Stimulated activated CD8-positive, alpha-beta memory T cell treated with anti-CD3 and anti-CD28 coated beads, Interleukin-7, amount 100 ng/mL, for 4 hours (primary cell): Measurements from ENCODE around the gene TECPR1.

Experiments used
- DNase-seq, 2 donors: peaks; one replicate each; pipeline ENCODE4 v3.0.0-alpha.2; 2020; ENCODE audit warnings: low read depth in 2 of 2

TECPR1 gene

DNA sequence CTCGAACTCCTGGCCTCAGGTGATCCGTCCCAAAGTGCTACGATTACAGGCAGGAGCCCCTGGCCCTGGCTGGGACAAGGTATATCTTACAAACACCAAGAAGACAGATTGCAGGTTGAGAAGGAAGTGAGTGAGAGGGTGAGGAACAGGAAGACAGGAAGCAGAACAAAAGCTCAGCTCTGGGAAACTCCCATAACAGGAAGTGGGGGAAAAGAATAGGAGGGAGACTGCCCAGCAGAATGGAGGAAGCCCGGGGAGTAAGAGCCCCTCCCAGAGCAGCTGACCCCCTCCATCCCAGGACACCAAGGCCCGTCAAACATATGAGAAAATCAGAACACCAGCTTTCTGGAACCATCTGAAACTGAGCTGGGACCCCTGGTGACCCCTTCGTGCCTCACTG, 2.9 kb downstream of the TECPR1 start:
- DNase-seq, result no peak

DNA sequence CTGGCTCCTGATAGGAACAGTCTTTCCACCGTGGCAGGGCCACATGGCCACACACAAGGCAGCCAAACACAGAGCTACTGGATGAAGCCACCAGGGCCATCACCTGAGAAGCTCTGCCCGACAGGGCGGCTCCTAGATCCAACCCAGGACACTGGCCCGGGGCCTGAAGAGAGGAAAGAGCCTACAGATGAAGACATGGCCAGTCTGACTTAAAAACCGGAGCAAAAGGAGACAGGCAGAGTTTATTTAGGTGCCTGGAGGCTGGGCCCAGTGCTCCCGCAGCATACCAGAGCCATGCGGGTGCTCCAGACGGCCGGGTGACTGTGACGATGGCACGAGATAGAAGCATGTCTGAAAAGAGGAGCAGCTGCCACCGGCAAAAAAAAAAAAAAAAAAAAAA, 3.9 kb downstream of the TECPR1 start:
- DNase-seq, result no peak

DNA sequence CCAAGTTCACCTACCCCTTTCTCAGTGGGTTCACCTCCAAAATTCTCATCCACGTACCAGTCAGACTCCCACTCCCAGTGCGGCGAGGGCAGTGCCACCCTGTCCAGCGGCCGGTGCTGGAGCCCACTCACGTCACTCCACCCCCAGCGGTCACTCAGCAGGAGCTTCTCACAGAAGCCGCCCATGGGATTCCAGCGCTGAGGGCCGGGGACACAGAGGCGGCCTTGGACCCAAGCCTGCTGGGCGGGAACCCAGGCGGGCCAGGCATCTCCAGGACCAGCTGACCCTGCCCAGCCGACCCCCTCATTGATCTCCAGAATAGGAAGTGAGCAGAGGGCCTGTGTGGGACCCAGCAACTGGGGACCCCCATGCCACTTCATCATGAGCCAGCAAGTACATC, 7.2 kb downstream of the TECPR1 start:
- DNase-seq, result no peak

DNA sequence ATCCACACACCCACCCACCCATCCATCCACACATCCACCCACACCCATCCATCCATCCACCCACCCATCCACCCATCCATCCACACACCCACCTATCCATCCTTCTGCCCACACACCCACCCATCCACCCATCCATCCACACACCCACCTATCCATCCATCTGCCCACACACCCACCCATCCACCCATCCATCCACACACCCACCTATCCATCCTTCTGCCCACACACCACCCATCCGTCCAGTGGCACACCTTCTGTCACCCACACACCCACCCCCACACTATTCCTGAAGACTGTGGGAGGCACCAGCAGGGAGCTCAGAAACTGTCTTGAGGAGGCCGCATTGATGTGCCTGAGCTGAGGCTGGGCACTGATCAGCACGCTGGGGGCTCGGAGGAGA, 9.1 kb downstream of the TECPR1 start:
- DNase-seq, result no peak

DNA sequence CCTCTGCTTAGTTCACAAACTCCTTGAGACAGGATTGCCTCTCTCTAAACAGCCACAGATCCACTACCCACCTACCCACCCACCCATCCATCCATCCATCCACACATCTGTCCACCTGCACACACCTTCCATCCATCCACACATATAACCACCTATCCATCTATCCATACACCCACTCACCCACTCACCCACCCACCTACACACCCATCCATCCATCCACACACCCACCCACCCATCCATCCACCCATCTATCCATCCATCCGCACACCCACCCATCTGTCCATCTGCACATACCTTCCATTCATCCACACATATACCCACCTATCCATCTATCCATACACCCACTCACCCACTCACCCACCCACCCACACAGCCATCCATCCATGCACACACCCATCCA, 9.7 kb downstream of the TECPR1 start:
- no peak for DNase-seq

DNA sequence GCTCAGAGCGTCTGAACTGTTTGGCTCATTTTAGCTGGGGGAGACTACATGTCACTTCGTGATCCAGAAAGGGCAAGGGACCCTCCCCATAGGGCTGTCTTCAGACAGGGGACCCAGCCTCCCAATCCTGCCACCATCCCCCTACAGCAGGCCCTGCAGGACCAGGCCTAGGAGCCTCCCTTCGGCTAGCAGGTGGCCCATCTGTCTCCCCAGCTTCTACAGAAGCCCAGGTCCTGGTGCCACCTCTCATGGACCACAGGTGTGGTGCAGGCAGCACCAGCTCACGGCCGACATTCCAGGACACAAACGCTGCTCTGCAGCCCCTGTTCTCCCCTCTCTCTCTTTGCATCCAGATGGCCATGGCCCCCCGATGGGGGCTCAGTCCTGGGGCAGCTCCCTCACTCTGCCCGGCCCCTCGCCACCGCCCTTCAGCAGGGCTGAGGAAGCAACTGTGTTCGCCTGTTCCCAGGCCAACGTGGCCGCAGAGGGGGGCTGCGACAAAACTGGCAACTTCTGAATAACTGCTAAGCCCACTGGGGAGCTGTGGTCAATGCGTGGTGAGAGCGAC, 10.3 kb downstream of the TECPR1 start:
- DNase-seq, result no peak

DNA sequence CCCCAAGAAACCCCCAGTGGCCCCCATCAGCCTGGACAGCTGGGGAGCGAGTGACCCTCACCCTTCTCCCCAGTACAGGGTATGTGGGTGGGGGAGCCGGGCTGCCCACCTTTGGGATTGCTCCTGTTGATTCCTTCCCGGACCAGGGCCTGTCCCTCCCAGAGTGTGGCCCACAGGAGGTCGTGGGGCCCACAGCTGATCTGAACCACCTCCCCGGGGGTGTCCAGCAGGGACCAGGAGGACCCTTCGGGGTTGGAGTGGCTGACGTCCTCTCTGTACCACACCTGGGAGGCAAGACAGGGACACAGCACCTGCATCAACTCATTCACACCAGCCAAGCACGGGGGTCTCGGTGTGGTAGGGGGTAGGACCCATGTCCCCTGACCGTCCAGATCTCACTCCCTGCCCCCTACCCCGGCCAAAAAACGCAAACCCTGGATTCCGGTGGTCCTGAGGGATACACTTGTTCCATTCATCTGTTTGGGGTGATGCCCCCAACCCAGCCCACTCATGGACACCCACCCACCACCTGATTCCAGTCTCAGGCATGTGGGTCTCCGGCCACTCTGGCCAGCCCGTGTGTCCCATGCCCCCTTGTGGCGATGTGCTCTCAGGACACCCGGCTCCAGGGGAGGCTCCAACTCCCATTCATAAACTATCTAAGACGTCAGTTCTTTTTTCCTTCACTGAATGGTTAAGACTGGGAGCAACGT, 10.9 kb downstream of the TECPR1 start:
- DNase-seq, result no peak

DNA sequence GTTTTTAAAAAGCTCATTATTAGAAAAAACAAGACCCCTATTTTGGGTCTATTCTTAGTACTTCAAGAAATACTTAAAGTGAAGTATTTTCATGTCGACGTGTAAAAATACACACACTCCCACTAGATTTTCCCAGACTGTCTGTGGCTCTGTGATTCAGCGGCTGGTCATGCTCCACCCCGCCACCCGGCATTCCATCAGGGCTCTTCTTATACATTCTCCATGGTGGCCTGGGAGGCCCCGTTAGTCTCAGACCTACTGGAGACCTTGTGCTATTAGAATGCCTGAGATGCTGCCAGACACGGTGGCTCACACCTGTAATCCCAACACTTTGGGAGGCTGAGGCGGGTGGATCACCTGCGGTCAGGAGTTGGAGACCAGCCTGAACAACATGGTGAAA, 13.1 kb downstream of the TECPR1 start:
- DNase-seq, result no peak

DNA sequence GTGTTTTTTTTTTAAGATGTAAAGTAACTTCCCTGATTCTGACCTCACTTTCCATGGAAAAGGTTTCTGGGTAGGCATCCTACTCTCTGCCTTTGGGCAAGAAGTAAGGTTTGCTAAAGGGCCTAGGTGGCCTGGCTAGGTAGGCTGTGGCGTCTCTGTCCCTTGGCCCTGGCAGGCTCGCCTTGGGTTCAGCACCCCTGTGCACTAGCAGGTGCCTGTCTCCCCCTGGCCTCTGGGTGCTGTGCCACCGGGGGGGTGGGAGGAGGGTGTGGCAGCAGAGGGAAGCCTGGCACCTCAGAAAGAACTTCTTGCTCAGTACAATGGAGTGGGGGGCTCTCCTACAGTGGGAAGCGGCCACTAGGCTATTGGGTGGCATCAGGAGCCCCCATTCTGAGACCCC, 14.0 kb downstream of the TECPR1 start:
- DNase-seq, result no peak

DNA sequence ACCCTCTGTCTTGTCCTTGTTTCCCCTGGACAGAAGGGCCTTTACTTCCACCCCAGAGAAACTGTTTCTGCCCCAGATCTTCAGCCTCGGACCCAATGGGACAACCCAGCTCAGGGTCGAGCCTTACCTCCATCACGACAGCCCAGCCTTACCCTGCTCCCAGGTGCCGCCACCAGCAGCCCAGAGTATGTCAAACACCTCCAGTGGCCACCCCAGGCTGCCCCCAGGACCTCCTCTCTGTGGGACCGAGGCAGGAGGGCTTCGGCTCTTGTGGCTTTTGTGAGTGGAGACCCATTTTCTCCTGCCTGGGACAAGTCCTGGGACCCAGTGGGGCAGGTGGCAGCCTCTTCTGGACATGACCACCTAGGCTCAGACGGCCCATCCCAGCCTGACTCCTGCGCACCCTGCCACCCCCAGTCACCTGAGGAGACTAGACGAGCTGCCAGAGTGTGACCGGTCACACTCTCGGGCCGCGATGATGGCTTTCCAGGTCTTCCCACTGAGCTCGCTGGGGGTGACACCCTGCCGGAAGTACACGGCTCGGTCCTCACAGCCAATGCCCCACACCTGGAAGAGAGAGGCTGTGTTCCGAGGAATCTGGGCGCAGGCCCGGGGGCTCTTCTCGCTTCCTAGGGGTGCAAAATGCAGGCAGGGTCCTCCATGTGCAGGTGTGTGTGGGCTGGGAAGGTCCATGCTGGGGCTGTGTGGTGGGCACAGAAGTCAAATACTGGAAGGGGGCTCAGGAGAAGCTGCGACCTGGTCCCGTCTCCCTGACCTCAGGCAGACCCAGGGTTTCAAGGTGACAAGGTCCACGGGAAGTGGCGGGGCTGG, 15.5 kb downstream of the TECPR1 start:
- DNase-seq, result no peak

DNA sequence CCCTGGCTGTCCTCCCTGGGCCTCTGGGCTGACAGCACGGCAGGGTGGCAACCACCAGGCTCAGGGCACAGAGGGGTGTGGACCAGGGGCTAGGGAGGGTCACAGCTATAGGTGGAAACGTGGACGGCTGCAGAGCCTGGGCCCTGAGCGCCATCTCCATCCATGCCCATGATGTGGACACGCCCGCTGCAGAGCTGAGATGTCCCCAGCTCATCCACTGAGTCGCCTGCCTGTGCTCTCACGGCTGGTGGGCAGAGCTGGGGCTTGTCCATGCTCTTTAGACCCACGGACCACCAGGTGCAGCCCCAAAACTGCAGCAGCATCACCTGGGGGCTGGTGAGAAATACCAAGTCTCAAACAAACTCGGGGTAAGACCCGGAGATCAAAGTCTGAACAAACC, 16.1 kb downstream of the TECPR1 start:
- no peak for DNase-seq

DNA sequence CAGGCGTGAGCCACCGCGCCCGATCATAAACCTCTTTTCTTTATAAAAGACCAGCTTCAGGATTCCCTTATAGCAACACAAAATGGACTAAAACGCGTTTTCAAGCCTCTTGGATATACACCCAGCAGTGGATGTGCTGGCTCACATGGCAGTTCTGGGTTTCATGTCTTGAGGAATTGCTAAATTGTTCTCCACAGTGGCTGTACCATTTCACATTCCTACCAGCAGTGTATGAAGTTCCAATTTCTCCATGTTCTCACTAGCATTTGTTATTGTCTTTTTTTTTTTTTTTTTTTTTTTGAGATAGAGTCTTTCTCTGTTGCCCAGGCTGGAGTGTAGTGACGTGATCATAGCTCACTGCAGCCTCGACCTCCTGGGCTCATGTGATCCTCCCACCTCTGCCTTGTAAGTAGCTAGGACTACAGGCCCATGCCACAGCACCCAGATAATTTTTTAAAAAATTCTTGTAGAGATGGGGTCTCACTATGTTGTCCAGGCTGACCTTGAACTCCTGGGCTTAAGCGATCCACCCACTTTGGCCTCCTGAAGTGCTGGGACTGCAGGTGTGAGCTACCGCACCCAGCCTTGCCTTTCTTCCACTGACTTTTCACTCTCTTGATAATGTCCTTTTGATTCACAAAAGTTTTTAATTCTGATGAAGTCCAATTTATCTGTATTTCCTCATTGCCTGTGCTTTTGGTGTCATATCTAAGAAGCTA, 17.4 kb downstream of the TECPR1 start:
- no peak for DNase-seq

DNA sequence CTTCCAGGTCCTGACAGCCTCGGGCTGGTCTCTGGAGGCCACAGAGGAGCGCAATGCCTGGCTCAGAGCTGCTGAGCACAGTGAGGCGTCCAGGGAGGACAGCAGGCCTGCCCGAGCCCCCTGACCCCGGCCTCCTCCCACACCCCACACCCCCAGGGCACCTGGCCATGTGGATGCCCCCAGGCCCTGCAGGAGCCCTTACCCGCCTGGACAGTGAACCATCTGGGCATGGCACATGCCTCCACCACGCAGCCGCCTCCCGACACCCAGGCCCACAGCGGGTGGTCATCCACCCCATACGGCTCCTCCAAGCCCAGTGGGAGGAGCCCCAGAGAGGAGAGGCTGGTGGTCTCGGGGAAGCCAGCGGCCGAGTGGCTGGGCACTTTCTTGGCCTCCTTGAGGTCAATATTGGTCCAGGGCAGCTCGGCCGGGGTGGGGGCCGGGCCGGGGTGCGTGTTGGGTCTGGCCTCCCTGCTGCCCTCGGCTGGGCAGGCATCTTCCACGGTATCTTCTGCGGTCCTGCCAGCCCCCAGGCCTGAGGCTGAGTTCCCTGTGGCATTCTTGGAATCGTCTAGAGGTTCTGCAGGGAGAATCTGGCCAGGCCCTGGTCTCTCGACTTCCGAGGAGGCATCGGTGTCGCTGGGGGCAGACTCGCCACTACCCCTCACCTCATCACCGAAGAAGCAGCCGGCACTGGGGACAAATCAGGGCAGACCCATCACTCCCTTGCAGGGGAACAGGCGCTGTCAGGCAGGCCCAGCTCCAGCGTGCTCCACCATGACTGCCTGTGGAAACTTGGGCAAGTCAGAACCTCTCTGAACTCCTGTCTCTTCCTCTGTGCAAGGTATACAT, 18.6 kb downstream of the TECPR1 start:
- no peak for DNase-seq

DNA sequence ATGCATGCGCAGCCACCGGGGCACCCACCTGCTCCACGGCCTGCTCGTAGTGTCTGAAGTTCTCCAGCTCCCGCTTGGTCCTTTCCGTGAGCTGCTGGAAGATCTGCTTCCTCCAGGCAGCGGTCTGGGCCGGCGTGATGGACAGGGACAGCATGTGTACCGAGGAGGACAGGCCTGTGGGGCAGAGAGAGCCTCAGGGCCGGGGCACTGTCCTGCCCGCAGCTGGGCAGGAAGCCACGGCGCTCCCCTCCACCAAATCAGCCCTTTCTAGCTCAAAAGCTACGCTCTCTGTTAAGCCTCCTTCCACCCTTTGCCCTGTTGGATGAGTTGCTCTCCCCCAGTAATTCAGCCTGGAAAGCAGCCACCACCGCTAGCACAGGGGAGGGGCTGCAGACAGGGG, 19.2 kb downstream of the TECPR1 start:
- no peak for DNase-seq

DNA sequence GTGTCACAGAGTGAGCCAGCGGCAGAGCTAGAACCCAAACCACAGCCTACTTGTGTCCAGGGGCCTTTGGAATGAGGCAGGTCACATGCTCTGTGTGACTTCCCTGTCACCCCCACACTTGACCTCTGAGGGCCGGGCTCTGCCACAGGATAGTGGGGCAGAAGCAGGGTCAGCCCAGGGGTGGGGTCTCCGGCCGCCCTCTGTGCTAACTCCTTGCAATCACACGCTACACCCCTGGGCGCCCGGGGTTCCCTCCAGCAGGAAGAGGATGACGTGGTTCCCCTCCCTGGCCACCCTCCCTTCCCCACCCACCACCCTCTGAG, 19.8 kb downstream of the TECPR1 start:
- no peak for DNase-seq

DNA sequence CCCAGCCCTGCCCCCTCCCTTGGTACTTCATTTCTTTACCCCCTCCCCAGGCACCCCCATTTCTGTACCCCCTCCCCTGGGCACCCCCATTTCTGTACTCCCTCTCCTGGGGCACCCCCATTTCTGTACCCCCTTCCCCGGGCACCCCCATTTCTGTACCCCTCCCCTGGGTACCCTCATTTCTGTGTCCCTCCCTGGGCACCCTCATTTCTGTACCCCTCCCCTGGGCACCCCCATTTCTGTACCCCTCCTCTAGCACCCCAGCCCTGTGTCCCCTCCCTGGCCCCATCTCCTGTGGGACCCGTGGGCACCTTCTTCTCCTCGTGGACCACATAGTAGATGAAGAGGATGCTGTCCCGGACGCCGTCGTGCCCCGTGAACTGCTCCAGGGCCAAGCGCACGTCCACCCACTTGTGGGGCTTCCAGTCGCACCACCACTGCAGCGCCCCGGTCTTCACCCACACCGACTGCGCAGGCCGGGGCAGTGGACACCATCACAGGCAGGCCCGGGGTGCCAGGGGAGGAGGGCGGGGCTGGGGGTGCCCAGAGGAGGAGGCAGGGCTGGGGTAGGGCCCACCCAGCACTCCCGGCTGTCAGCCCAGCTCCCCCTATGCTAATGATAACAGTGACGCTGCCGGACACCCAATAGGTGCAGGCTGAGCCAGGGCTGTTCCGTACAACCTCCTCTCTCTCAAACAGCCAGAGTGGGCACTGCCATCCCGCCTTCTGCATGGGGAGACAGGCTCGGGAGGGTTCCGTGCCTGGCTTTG, 20.4 kb downstream of the TECPR1 start:
- no peak for DNase-seq

DNA sequence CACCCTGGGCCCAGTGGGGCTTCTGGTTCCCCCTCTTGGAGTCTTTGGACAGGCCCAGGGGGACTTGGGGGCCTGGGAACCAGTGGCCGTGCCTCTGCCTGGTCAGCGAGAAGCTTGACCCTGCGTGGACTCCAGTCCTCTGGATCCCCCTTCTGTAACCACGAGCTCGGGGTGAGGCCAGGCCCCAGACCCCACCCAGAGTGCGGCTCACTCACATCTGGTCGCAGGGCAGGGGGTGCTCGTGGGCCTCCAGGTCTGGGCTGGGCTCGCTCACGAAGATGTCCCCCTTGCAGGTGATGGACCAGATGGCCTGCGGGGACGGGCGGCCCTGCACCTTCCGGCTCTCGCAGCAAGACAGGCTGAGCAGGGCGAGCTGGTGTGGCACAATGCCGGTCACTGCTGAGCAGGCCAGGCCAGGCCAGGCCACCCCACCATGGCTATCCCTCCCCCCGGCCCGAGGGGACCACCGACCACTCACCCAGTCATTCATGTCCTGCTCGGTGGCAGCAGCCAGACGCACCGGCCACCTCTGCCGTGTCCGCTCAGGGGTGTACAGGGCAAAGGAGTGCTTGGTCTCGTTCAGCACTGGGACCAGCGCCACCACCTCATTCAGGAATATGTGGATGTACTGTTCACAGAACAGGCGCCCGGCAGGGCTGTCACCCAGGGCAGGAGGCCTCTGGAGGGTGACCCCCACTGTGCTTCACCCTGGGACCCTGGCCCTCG, 21.1 kb downstream of the TECPR1 start:
- DNase-seq, result no peak

DNA sequence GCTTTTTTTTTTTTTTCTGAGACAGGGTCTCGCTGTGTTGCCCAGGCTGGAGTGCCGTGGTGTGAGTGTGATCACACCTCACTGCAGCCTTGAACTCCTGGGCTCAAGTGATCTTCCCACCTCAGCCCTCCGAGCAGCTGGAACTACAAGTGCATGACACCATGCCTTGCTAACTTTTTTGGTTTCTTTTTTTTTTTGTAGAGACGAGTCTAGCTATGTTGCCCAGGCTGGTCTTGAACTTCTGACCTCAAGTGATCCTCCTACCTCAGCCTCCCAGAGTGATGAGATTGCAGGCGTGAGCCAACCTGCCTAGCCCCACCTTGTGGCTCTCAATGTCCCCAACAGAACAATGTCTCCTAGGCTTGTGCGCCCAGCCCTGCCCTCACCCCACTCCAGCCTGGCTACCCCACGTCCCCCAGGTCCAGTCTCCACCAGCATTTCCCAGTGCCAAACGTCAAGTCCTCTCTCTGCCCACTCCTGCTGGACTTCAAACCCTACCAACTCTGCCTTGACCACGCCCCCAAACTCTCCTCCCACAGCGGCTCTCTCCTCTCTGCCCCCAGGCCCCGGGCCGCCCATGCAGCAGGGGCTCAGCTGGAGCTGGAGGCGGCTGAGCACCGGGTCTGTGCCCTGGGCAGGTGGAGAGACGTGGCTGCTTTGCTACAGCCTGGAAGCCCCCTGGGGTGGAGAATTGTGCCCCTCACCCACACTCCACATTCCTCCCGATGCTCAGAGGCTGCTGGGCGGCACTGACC, 21.9 kb downstream of the TECPR1 start:
- no peak for DNase-seq

DNA sequence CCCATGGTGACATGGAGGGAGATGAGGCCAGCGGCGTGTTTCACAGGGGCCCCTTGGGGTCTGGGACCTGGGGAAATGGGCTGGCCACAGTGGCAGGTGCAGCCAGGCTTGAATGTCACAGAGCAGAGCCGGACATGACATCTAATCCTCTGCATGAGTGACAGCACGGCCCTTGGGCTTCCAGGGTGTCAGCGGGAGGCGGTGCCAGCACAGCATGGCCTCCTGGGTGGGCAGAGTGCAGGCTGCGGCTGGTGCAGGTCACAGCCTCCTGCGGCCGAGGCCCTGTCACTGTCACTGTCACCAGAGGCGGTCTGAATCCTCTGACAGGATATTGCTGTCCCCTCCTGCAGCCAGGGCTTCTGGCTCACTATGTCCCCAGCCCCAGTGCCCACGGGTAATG, 22.6 kb downstream of the TECPR1 start:
- no peak for DNase-seq

DNA sequence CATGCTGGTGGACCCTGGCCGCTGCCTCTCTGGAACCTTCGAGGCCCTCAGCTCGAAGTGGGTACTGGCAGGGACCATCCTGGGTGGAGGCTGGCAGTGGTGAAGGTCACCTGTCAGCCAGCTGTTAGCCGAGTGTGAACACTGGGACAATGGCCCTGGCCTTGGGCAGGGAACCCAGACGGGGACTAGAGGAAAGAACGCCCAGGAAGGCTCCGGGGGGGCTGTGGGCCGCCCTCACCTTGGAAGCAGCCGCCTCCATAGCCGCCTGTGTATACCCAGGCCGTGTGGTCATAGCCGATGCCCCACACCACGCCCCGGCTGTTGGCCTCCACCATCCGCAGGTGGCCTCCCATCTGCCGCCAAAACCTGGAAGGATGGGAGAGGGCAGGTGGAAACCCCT, 23.2 kb downstream of the TECPR1 start:
- no peak for DNase-seq
